OCI-LY1 (cell line): ENCODE results near the gene CST3.

Source experiments
- EZH2 ChIP-seq: fragments of 200-600 bp; sonication (generic), shearing (Covaris generic); IDR thresholded peaks from 2 replicates; pipeline ENCODE4 v1.8.0; 2017; ENCODE audit warnings: borderline replicate concordance, mixed run types, mild to moderate bottlenecking, antibody characterized with exemption, low read length, moderate library complexity, mixed read lengths
- TF ChIP-seq, protein P1 (sequence below): fragments of 200-600 bp; sonication (generic), shearing (Covaris generic); IDR thresholded peaks from 2 replicates; pipeline ENCODE4 v1.5.1; 2017; ENCODE audit warnings: mild to moderate bottlenecking, antibody characterized with exemption, low read length, moderate library complexity, mixed read lengths

DNA sequence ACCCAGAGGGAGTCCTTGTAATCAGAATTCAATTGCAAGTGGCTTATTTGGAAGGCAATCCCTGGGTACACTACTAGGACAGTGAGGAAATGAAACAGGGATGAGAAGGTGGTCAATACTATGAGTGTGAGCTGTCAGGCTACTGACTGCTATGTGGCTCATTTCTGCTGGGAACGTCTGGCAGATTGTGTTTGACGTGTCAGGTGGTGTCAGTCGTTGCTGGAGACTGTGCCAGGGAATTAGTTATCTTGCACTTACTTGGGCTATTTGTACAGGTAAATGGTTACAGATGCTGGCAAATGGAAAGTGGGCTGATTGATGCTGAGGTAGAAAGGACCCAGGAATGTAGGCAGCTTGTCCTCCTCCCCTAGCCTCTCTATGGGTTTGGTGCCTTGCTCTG lies 33.7 kb upstream of the CST3 start:
- no peak for TF ChIP-seq EZH2
- TF ChIP-seq, protein P1, sequence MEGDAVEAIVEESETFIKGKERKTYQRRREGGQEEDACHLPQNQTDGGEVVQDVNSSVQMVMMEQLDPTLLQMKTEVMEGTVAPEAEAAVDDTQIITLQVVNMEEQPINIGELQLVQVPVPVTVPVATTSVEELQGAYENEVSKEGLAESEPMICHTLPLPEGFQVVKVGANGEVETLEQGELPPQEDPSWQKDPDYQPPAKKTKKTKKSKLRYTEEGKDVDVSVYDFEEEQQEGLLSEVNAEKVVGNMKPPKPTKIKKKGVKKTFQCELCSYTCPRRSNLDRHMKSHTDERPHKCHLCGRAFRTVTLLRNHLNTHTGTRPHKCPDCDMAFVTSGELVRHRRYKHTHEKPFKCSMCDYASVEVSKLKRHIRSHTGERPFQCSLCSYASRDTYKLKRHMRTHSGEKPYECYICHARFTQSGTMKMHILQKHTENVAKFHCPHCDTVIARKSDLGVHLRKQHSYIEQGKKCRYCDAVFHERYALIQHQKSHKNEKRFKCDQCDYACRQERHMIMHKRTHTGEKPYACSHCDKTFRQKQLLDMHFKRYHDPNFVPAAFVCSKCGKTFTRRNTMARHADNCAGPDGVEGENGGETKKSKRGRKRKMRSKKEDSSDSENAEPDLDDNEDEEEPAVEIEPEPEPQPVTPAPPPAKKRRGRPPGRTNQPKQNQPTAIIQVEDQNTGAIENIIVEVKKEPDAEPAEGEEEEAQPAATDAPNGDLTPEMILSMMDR = no peak
